Panc1 (cell line): ENCODE data around the gene C3orf62.

Source experiments
- CTCF ChIP-seq: fragments of 450-650 bp; IDR thresholded peaks from 2 replicates; pipeline ENCODE4 v1.5.1; 2017; ENCODE audit warnings: mild to moderate bottlenecking
- POLR2AphosphoS5 ChIP-seq: IDR thresholded peaks from 2 replicates; pipeline ENCODE4 v1.6.1; 2012; ENCODE audit warnings: mild to moderate bottlenecking, low read depth, low read length, moderate library complexity

- TF ChIP-seq CTCF (no peak), POLR2AphosphoS5 (no peak)
Measured at GRCh38 chr3:49269443-49270155, 7.4 kb downstream of the C3orf62 start.
